GM23338 (cell line): Measurements from ENCODE around the gene CAMK2N2. TPM values are rescaled to one million over a fixed set of nuclear protein-coding genes. Genes with fewer than 3 reads are reported as not detected.

ENCODE experiments used
- ATAC-seq: fragments of 200-7000 bp; cut with Tn5 transposase; 3 replicates; pipeline ENCODE4 v1.9.1; 2020
- DNase-seq: peaks from one replicate; pipeline ENCODE4 v3.0.0-alpha.2; 2015; ENCODE audit warnings: low spot score
- H2AFZ ChIP-seq: fragments of 200-600 bp; sonication (generic); 2 replicates; pipeline ENCODE4 v1.8.0; 2016; ENCODE audit warnings: antibody characterized with exemption, mild to moderate bottlenecking, moderate library complexity
- H3F3A ChIP-seq: fragments of 200-600 bp; sonication (generic); replicated peaks from 2 replicates; pipeline ENCODE4 v1.8.0; 2017; ENCODE audit warnings: antibody characterized with exemption, mixed run types, low read depth
- H3K27ac ChIP-seq: fragments of 200-600 bp; sonication (generic); 2 replicates; pipeline ENCODE4 v1.6.1; 2016; ENCODE audit warnings: low read depth
- H3K27me3 ChIP-seq: fragments of 200-600 bp; sonication (generic); 2 replicates; pipeline ENCODE4 v1.8.0; 2016; ENCODE audit warnings: mild to moderate bottlenecking, mixed run types, moderate library complexity; ENCODE audit not compliant: insufficient read depth
- H3K36me3 ChIP-seq: fragments of 200-600 bp; sonication (generic); 2 replicates; pipeline ENCODE4 v1.8.0; 2016; ENCODE audit warnings: mild to moderate bottlenecking; ENCODE audit not compliant: insufficient read depth
- H3K4me1 ChIP-seq: fragments of 200-600 bp; sonication (generic); 2 replicates; pipeline ENCODE4 v1.8.0; 2016; ENCODE audit warnings: mild to moderate bottlenecking, moderate library complexity; ENCODE audit not compliant: insufficient read depth
- H3K4me2 ChIP-seq: fragments of 200-600 bp; sonication (generic); 2 replicates; pipeline ENCODE4 v1.7.1; 2017; ENCODE audit warnings: mixed run types
- H3K4me3 ChIP-seq: fragments of 200-600 bp; sonication (generic); 2 replicates; pipeline ENCODE4 v1.6.1; 2016; ENCODE audit warnings: mixed run types
- H3K79me2 ChIP-seq: fragments of 200-600 bp; sonication (generic); replicated peaks from 2 replicates; pipeline ENCODE4 v1.8.0; 2017; ENCODE audit warnings: mild to moderate bottlenecking; ENCODE audit not compliant: insufficient read depth
- H3K9me2 ChIP-seq: fragments of 200-600 bp; sonication (generic); 2 replicates; pipeline ENCODE4 v1.8.0; 2017; ENCODE audit not compliant: insufficient read depth
- H4K20me1 ChIP-seq: fragments of 200-600 bp; sonication (generic); replicated peaks from 2 replicates; pipeline ENCODE4 v1.8.0; 2017; ENCODE audit warnings: mild to moderate bottlenecking; ENCODE audit not compliant: insufficient read depth
- H3K27ac Mint-ChIP-seq: 2 replicates; pipeline ENCODE4 v1.8.0; 2020; ENCODE audit warnings: inconsistent platforms, mild to moderate bottlenecking, moderate library complexity, mixed read lengths
- H3K27me3 Mint-ChIP-seq: 3 replicates; pipeline ENCODE4 v1.8.0; 2022; ENCODE audit warnings: low read depth, mild to moderate bottlenecking, moderate library complexity, mixed read lengths, inconsistent platforms; ENCODE audit not compliant: insufficient read depth, poor library complexity
- H3K36me3 Mint-ChIP-seq: 3 replicates; pipeline ENCODE4 v1.8.0; 2021; ENCODE audit warnings: low read depth, mild to moderate bottlenecking, inconsistent platforms, moderate library complexity, mixed read lengths
- H3K4me1 Mint-ChIP-seq: 3 replicates; pipeline ENCODE4 v1.8.0; 2020; ENCODE audit warnings: mild to moderate bottlenecking, inconsistent platforms, mixed read lengths
- H3K4me3 Mint-ChIP-seq: 3 replicates; pipeline ENCODE4 v1.8.0; 2021; ENCODE audit warnings: moderate library complexity, mild to moderate bottlenecking, inconsistent platforms, mixed read lengths
- H3K9me3 Mint-ChIP-seq: 3 replicates; pipeline ENCODE4 v1.8.0; 2020; ENCODE audit warnings: moderate library complexity, mild to moderate bottlenecking, inconsistent platforms, mixed read lengths
- CREB1 ChIP-seq: fragments of 250-450 bp; sonication (Bioruptor Pico); IDR thresholded peaks from 2 replicates; pipeline ENCODE4 v1.5.0; 2020; ENCODE audit warnings: low read depth, mild to moderate bottlenecking, moderate library complexity
- CTCF ChIP-seq, 2 experiments: fragments of 200-600 bp in 1 of 2; sonication (generic) in 1 of 2; conservative IDR thresholded peaks; 2 replicates each; pipeline versions ENCODE4 v1.5.1 to v1.6.1; 2016 to 2017; ENCODE audit warnings: antibody characterized with exemption in 2 of 2, low read depth in 2 of 2, mild to moderate bottlenecking in 2 of 2, moderate library complexity in 1 of 2
- ETS1 ChIP-seq: IDR thresholded peaks from 2 replicates; pipeline ENCODE4 v1.6.1; 2016; ENCODE audit warnings: antibody characterized with exemption
- EZH2 ChIP-seq: fragments of 200-600 bp; sonication (generic); IDR thresholded peaks from one replicate; pipeline ENCODE4 v1.8.0; 2017; ENCODE audit warnings: antibody characterized with exemption, mild to moderate bottlenecking, low read depth; ENCODE audit not compliant: unreplicated experiment
- EZH2phosphoT487 ChIP-seq: fragments of 200-600 bp; sonication (generic); IDR thresholded peaks from one replicate; pipeline ENCODE4 v1.8.1; 2018; ENCODE audit warnings: antibody characterized with exemption; ENCODE audit not compliant: unreplicated experiment
- JUNB ChIP-seq: IDR thresholded peaks from one replicate; pipeline ENCODE4 v1.6.1; 2016; ENCODE audit warnings: antibody characterized with exemption; ENCODE audit not compliant: unreplicated experiment
- NANOG ChIP-seq: IDR thresholded peaks from 2 replicates; pipeline ENCODE4 v1.6.1; 2016; ENCODE audit warnings: antibody characterized with exemption, borderline replicate concordance
- POLR2AphosphoS5 ChIP-seq: IDR thresholded peaks from 2 replicates; pipeline ENCODE4 v1.6.1; 2016; ENCODE audit warnings: antibody characterized with exemption, low read depth
- REST ChIP-seq: IDR thresholded peaks from one replicate; pipeline ENCODE4 v1.6.1; 2018; ENCODE audit warnings: antibody characterized with exemption; ENCODE audit not compliant: unreplicated experiment
- STAT1 ChIP-seq: IDR thresholded peaks from one replicate; pipeline ENCODE4 v1.6.1; 2016; ENCODE audit warnings: antibody characterized with exemption; ENCODE audit not compliant: unreplicated experiment
- ZNF114 ChIP-seq: fragments of 250-450 bp; sonication (Bioruptor Pico); IDR thresholded peaks from 2 replicates; pipeline ENCODE4 v1.5.0; 2020; ENCODE audit warnings: mild to moderate bottlenecking, moderate library complexity
- ZNF331 ChIP-seq: fragments of 250-450 bp; sonication (Bioruptor Pico); IDR thresholded peaks from 2 replicates; pipeline ENCODE4 v1.5.0; 2020; ENCODE audit warnings: low read depth, mild to moderate bottlenecking, moderate library complexity
- polyA plus RNA-seq: library from polyadenylated mRNA; unstranded; fragments of >200 nt; fragmentation: Nextera tagmentation; extraction: Ambion mirVana; gene quantifications from 2 replicates; pipeline ENCODE4 v1.2.1, GENCODE V29; 2016
- total RNA-seq: library from RNA; depleted of rRNA; stranded (reverse); fragments of >200 nt; shearing (Covaris generic); gene quantifications from 2 replicates; pipeline ENCODE4 v1.2.3, GENCODE V29; 2014

Gene CAMK2N2
- total and polyA plus RNA-seq, 2 experiments from 2014 or later, result 0.32 to 1.3 TPM

- H3K36me3 Mint-ChIP-seq, result no peaks in the 10 kb centered on the region
These were observed 29.8 kb upstream of the CAMK2N2 start for GRCh38 chr3:184291044-184291737.

More at GRCh38 chr3:184291044-184291737, 29.8 kb upstream of the CAMK2N2 start:
- Mint-ChIP-seq H3K4me3 (no peak overlapping the region), H3K9me3 (no peaks in the 10 kb centered on the region), H3K4me1 (0 out of 3 replicates have a peak, but pooled peaks cover 2% of the 10 kb centered on the region), H3K27ac (no peak overlapping the region), H3K27me3 (peaks cover 8% of the 10 kb centered on the region)
- Histone ChIP-seq H4K20me1 (no peaks in the 10 kb centered on the region), H3K27me3 (no peaks in the 10 kb centered on the region), H3K4me2 (no peak overlapping the region), H3K79me2 (no peaks in the 10 kb centered on the region), H3K9me2 (no peaks in the 10 kb centered on the region), H3F3A (no peaks in the 10 kb centered on the region), H3K36me3 (no peaks in the 10 kb centered on the region), H2AFZ (no peak overlapping the region), H3K4me1 (no peaks in the 10 kb centered on the region), H3K27ac (no peak overlapping the region), H3K4me3 (no peak overlapping the region)
- ATAC-seq, result no peak
- no peak for DNase-seq
- no peak for TF ChIP-seq CTCF (conservative IDR thresholded peaks at IDR 0.05; ENCODE audit: low read depth in 2 of 2)
- TF ChIP-seq STAT1, result no peak
- TF ChIP-seq JUNB, result no peak
- no peak for TF ChIP-seq NANOG
- TF ChIP-seq ETS1, result no peak
- TF ChIP-seq EZH2, result no peak
- no peak for TF ChIP-seq CREB1 (CRISPR knock-in tag)
- no peak for TF ChIP-seq ZNF114 (CRISPR knock-in tag)
- TF ChIP-seq EZH2phosphoT487, result no peak
- TF ChIP-seq REST, result no peak
- no peak for TF ChIP-seq POLR2AphosphoS5
- no peak for TF ChIP-seq ZNF331 (CRISPR knock-in tag)
